Activated T-cell treated with anti-CD3 and anti-CD28 coated beads, Interleukin-2, amount 50 U/mL, for 4 hours (primary cell): ENCODE measurements around the gene CCL18. TPM values are rescaled to one million over a fixed set of nuclear protein-coding genes. Genes with fewer than 3 reads are reported as not detected.
"Not testable (repeated sequence)": the region's sequence is repeated elsewhere in the genome, so short reads cannot be mapped to it uniquely, and the experiment has no call there.

ENCODE experiments used
- ATAC-seq, 2 donors: fragments of 200-7000 bp; cut with Tn5 transposase; one replicate each; pipeline ENCODE4 v1.10.0; 2021
- DNase-seq: peaks from one replicate; pipeline ENCODE4 v3.0.0-alpha.2; 2020
- H3K27me3 Mint-ChIP-seq: one replicate; pipeline ENCODE4 v1.8.0; 2021; ENCODE audit warnings: low read depth, mixed read lengths
- H3K36me3 Mint-ChIP-seq: one replicate; pipeline ENCODE4 v1.8.0; 2022; ENCODE audit warnings: mixed read lengths; ENCODE audit not compliant: insufficient read depth
- H3K4me1 Mint-ChIP-seq: one replicate; pipeline ENCODE4 v1.8.0; 2021; ENCODE audit warnings: low read depth, mixed read lengths
- H3K4me3 Mint-ChIP-seq: one replicate; pipeline ENCODE4 v1.8.0; 2021; ENCODE audit warnings: mild to moderate bottlenecking, moderate library complexity, mixed read lengths
- H3K9me3 Mint-ChIP-seq: one replicate; pipeline ENCODE4 v1.8.0; 2021; ENCODE audit warnings: mixed read lengths
- total RNA-seq, 3 donors: library from RNA; stranded (reverse); gene quantifications; one replicate each; pipeline ENCODE4 v1.2.1, GENCODE V29; 2021

The CCL18 gene
- total RNA-seq, 3 donors from 2014 or later = not detected

DNA sequence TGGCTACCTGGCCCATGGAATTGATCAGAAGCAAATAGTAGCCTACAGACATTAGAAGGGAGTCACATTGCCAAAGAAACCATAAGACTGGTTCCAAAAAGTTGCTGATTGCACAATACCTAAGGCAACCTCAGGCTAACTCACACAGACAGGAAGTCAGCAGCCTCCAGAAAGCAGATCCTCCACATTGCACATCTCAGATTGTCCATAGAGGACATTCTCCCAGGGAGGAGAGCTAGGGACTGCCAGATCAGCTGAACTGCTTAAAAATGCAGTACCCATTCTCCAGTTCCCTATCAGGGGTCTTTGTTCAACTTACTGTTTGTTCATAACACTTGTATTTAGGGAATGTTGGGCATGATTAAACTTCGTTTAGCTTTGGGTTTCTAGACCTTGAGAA is 21.7 kb downstream of the CCL18 start:
- Mint-ChIP-seq H3K4me3 (no peak overlapping the region), H3K36me3 (peaks cover 4% of the 10 kb centered on the region), H3K27me3 (no peaks in the 10 kb centered on the region), H3K4me1 (peaks cover 55% of the 10 kb centered on the region), H3K9me3 (no peaks in the 10 kb centered on the region)
- ATAC-seq (no peak), DNase-seq (no peak)

DNA sequence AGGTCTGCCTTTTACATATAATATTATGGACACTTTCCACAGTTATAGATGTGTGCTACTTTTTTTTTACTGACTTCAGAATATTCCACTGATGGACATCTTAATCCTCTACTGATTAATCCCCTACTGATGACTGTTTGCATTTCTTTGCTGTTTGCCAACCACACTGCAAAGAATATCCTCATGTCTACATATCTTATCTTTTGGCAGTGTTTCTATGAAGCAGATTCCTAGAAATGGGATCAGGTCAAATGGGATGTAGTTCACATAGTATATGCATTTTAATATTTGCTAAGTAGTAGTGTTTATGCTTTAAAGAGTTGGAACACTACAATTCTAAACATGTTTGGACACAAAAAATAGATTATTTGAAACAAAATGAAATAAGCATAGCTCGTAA is 22.7 kb downstream of the CCL18 start:
- H3K4me3 Mint-ChIP-seq = no peak overlapping the region
- H3K36me3 Mint-ChIP-seq = peaks cover 4% of the 10 kb centered on the region
- peaks cover 4% of the 10 kb centered on the region for H3K27me3 Mint-ChIP-seq
- DNase-seq (no peak), ATAC-seq (no peak)
- H3K4me1 Mint-ChIP-seq = peaks cover 59% of the 10 kb centered on the region
- no peaks in the 10 kb centered on the region for H3K9me3 Mint-ChIP-seq

DNA sequence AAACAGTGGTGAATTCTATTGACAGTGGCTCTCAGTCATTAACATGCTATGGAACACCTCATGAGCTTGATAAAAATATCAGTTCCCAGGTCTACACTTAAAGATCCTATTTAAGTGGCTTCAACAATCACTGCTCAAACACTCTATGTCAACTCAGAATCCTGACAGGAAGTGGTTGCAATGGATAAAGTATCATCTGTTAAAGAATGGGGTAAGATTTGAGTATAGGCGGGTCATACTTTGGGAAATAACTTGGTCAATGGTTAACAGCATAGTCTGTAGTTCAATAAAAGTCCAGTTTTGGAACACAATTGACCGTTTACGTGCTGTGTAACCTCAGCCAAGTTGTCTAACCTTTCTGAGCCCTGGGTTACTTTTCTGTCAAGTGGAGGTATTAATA is 23.4 kb downstream of the CCL18 start:
- Mint-ChIP-seq H3K4me1 (peaks cover 58% of the 10 kb centered on the region), H3K4me3 (peak overlapping the region; percentile 50)
- not testable (repeated sequence) for H3K27me3 Mint-ChIP-seq, H3K9me3 Mint-ChIP-seq, H3K36me3 Mint-ChIP-seq, DNase-seq, ATAC-seq

DNA sequence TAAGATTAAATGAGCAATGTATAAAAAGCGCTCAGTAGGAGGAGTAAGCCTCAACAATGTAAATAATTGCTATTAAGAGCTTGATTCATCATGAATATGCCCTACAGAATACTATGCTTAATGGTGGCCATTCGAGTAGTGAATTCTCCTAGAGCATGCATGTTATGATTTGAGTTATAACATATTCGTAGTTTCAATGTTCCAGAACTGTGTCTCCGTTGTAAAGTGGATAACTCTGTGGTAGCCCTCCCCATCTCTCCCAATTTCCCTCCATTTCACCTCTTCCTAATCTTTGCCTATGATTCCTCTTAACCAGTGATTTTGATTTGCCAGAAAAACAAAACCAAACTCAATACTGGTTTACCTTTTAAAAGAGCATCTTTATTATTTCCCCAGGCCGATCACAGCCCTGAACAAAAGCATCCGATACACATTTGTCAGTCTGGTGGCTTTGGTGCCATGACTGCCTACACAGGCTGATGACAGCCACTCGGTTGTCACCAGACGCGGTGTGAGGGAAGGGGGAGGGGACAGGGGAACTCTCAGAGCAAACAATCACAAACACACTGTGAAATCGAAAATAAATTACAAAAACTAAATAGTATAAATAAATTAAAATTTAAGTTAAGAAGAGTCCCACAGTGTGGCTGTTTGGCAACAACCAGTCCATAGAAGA is 24.0 kb downstream of the CCL18 start:
- peaks cover 59% of the 10 kb centered on the region for H3K4me1 Mint-ChIP-seq
- DNase-seq = not testable (repeated sequence)
- peak overlapping the region; percentile 75 for H3K4me3 Mint-ChIP-seq

DNA sequence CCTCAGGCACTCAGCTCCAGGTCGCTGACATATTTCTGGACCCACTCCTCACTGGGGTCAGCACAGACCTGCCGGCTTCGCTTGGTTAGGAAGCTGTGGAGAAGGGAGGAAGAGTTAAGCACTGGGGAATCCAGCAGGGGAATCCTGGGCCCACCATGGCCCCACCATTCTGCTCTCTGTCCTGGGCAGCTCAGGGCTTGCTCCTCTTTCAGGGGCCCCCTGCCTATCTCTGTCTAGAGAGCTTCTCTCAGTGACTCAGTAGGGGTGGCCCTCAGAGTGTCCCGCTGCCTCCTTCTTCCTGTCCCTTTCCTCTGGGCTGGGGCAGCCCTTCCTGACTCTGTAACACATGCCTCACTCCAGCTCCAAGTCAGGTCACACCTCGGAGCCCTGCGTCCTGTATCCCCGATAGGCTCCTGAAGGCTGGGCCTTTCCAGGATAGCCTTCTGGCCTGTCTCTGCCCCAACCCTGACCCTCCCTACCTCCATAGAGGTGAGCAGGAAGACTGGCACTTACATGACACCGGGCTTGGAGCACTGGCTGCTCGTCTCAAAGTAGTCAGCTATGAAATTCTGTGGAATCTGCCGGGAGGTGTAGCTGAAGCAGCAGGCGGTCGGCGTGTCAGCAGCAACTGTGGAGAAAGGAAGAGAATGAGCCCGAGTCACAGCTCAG is 24.7 kb downstream of the CCL18 start:
- ATAC-seq (no peak), DNase-seq (no peak)
- Mint-ChIP-seq H3K27me3 (peaks cover 6% of the 10 kb centered on the region), H3K36me3 (peaks cover 4% of the 10 kb centered on the region), H3K4me3 (peak overlapping the region; percentile 75), H3K4me1 (peaks cover 59% of the 10 kb centered on the region), H3K9me3 (no peaks in the 10 kb centered on the region)

More for the DNA sequence above, 24.0 kb downstream of the CCL18 start:
- not testable (repeated sequence) for H3K36me3 Mint-ChIP-seq, ATAC-seq, H3K9me3 Mint-ChIP-seq, H3K27me3 Mint-ChIP-seq

DNA sequence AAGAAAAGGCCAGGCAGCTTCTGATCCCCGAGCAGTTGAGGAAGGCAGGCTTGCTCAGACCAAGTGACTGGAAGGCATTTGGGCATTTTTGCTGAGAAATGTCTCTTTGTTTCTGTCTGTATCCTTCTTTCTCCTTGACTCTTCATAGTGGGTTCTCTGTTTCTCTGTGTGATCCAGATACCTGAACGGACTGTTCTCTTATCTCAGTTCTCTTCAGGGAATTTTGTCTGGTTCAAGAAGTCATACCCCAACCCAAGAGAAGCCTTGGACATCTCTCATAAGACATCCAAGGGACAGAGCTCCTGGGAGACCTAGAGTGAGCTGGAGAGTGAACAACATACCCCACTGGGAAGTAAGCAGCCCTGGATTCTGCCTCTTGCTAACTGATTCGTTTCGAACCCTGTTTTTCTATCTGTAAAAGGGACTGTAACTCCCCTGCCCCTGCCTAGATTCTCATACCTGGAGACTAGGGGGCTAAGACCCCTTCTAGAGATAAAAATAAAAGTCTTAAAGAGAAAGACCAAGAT is 25.3 kb downstream of the CCL18 start:
- H3K9me3 Mint-ChIP-seq = no peaks in the 10 kb centered on the region
- no peak for DNase-seq
- peak overlapping the region; percentile 75 for H3K4me3 Mint-ChIP-seq
- peaks cover 4% of the 10 kb centered on the region for H3K36me3 Mint-ChIP-seq
- peaks cover 55% of the 10 kb centered on the region for H3K4me1 Mint-ChIP-seq
- H3K27me3 Mint-ChIP-seq = peaks cover 6% of the 10 kb centered on the region
- ATAC-seq = no peak

DNA sequence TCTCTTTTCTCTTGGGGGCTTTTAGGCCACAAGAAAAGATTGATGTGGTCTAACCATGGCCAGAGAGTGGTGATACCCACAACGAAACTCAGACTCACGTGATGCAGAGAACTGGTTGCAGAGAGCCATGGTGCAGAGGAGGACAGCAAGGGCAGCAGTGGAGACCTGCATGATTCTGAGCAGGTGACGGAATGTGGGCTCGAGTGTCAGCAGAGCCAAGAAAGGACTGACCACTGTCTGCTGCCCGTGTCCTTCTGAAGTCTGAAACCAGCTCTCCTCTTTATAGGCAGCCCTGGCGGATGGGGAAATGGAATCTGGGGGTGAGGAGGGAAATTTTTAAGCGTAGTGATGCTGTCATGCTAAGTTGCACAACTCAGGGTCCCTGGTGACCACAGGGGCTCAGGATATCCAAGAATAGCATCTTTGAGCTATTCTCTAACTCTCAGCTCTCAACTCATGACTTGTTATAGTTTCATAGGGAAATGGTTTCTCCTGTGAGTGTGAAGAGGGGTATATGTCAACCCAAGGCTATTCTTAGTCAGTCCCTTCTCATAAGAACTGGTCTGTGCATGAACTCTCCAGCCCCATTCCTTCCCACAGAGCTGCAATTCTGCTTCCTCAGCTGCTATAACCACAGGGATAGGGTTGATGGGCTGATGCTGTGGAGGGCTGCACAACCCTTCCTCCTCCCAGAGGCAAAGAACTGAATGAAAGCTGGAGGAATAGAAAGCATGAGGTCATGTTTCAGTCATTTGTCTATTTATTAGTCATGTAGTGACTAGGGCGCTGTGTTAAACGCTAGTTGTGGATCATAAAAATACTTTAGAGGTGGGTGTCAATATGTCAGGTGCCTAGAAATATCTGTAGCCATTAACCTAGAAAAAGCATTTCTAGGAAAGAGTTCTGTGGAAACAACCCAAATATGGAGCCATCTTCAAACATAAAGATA is 26.1 kb downstream of the CCL18 start, which contains the start of gene CCL3:
CCL3 (minus strand) TSS at position 256 of the 949 bp plus-strand sequence; CDS start at position 171, 85 bp downstream.
- DNase-seq = no peak
- Mint-ChIP-seq H3K4me3 (peak within 1 kb of the TSS; percentile 75), H3K36me3 (peaks cover 4% of the 10 kb centered on the region), H3K27me3 (peaks cover 6% of the 10 kb centered on the region), H3K9me3 (no peaks in the 10 kb centered on the region), H3K4me1 (peaks cover 58% of the 10 kb centered on the region)
- ATAC-seq = peak; percentile 71 to 76

DNA sequence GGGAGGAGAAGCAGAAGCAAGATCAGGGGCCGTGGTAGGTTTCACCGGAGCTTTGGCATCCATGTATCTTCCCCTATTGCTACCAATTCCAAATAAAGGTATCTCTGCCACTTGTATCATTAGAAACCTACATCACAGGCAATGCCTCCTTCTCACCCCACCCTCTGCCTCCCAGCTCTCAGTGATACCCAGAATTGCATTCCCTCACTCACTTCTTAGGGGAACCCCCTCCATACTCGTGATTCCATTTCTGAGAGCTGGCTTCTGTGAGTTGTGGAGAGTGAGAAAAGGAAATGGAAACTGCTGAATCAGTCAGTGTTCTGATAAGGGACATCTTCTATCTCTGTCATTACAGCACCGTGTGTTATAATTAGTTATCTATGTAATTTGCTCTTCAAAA is 28.2 kb downstream of the CCL18 start:
- DNase-seq = no peak
- H3K36me3 Mint-ChIP-seq = peaks cover 4% of the 10 kb centered on the region
- H3K4me1 Mint-ChIP-seq = peaks cover 57% of the 10 kb centered on the region
- no peaks in the 10 kb centered on the region for H3K9me3 Mint-ChIP-seq
- H3K27me3 Mint-ChIP-seq = peaks cover 6% of the 10 kb centered on the region
- ATAC-seq = peak; percentile 58 to 66
- no peak overlapping the region for H3K4me3 Mint-ChIP-seq

DNA sequence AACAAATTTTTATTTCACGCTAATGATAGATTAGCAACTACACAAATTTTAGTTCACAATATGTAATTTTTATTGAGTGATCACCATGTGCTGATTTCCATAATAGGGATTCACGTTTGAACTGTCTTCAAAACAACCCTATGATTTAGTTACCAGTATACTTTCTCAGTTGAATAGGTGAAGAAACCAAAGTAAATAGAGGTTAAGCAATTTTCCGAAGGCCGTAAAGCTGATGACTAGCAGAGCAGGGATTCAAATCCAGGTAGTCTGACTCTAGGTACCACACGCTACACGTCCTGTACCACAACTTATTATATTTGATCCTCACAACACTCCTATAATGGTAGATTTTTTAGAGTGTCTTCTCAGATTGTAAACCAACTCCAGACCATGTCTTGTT is 28.6 kb downstream of the CCL18 start:
- H3K36me3 Mint-ChIP-seq, ATAC-seq, H3K9me3 Mint-ChIP-seq, H3K4me3 Mint-ChIP-seq, H3K27me3 Mint-ChIP-seq, DNase-seq: not testable (repeated sequence)
- peaks cover 57% of the 10 kb centered on the region for H3K4me1 Mint-ChIP-seq

DNA sequence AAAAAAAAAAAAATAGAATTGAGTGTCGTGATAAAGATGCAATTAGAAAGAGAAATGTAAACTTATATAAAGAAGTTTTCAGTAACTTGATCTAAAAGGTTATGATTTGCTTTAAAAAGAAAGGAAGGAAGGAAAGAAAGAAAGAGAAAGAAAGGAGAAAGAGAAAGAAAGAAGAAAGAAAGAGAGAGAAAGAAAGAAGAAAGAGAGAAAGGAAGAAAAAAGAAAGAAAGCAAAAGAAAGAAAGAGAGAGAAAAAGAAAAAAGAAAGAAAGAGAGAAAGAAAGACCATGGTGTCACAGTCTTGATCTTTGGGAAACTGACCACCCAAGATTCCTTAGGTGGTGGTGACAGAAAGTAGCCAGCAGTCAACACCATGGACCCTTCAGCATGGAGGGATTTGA is 30.2 kb downstream of the CCL18 start:
- no peak for DNase-seq
- peaks cover 12% of the 10 kb centered on the region for H3K27me3 Mint-ChIP-seq
- H3K9me3 Mint-ChIP-seq = no peaks in the 10 kb centered on the region
- ATAC-seq = no peak
- H3K4me1 Mint-ChIP-seq = peaks cover 53% of the 10 kb centered on the region
- no peaks in the 10 kb centered on the region for H3K36me3 Mint-ChIP-seq
- H3K4me3 Mint-ChIP-seq = no peak overlapping the region

DNA sequence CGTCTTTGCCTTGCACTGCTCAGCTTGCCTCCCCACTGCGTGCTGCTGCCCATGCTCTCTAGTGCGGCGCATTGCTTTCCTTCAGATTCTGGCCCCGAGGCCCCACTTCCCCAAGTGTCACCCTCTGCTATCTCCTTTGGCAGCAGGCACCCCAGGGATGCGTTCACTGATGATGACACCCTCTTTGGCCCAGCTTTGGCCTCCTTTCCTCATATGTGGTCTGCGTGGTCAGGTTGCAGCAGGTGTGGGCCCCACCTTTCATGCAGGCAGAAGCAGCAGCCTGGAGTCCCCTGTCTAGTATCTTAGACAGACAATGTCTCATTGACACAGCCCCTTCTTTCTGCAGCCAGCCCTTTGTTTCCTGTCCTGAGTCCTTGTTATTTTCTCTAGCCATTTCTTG is 30.7 kb downstream of the CCL18 start:
- H3K36me3 Mint-ChIP-seq = no peaks in the 10 kb centered on the region
- peaks cover 12% of the 10 kb centered on the region for H3K27me3 Mint-ChIP-seq
- no peaks in the 10 kb centered on the region for H3K9me3 Mint-ChIP-seq
- DNase-seq (no peak), ATAC-seq (no peak)
- H3K4me3 Mint-ChIP-seq = no peak overlapping the region
- H3K4me1 Mint-ChIP-seq = peaks cover 53% of the 10 kb centered on the region

DNA sequence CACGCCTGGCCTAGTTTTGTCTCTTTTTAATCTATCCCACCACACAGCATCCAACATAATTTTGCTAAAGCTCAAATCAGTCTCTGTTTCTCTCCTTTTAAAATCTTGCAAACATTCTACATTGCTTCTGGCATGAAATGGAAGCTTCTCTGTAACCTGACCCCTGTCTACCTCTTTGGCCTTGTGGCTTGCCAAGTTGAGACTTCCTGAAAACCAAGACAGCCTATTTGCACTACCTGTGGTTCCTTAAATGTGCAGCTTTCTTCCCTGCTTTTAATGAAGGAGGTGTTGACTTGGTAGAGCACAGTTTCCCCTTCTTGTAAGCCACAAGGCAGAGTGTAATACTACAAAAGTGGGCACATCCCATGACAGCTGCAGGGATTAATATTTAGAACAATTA is 31.9 kb downstream of the CCL18 start:
- no peaks in the 10 kb centered on the region for H3K36me3 Mint-ChIP-seq
- H3K4me1 Mint-ChIP-seq = peaks cover 47% of the 10 kb centered on the region

DNA sequence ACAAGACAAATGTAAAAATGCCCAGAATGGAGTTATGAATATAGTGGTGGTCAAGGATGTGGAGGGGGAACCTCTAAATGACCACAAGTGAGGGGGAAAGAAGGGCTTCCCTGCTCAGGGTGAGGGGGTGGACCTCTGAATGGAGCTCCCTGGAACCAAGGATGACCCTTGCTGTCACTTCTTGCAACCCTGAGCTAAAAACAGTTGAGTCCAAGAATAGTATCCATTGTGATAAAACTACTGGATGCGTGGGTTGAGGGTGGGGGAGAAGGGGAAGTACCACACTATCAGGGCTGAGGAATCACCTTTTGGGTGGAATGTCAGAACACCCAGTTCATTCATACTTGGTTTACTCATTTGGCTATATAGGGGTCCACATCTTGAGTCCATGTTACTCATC is 34.9 kb downstream of the CCL18 start:
- not testable (repeated sequence) for ATAC-seq

More for the DNA sequence above, 31.9 kb downstream of the CCL18 start:
- DNase-seq = no peak
- peaks cover 15% of the 10 kb centered on the region for H3K27me3 Mint-ChIP-seq
- H3K4me3 Mint-ChIP-seq = no peak overlapping the region
- no peaks in the 10 kb centered on the region for H3K9me3 Mint-ChIP-seq
- ATAC-seq = no peak

DNA sequence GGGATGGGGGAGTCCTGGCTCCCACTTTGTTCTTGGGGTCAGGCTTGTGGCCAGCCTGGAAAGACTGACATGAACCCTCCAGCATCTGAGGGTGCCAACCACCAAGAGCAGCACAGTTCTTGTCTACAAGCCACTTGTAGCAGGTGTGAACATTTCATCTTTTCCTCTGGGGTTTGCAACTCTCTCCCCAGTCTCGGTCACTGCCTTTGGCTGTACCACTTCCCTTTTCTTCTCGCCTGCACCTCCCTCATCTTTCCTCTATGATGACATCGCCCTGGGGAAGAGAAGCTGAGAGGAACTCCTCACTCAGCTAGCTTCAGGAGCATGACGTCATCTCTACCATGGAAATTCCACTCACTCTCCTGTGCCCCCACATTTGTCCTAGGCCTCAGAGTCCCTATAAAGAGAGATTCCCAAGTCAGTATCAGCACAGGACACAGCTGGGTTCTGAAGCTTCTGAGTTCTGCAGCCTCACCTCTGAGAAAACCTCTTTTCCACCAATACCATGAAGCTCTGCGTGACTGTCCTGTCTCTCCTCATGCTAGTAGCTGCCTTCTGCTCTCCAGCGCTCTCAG is 39.4 kb downstream of the CCL18 start, which contains the start of gene CCL4:
CCL4 (plus strand) TSS at position 427 of the 575 bp plus-strand sequence; CDS start at position 506, 79 bp downstream.
- DNase-seq = peak; percentile 13
- Mint-ChIP-seq H3K27me3 (peaks cover 19% of the 10 kb centered on the region), H3K4me1 (peaks cover 43% of the 10 kb centered on the region), H3K4me3 (peak within 1 kb of the TSS; percentile 90)
- ATAC-seq = peak; percentile 53 to 67
- H3K36me3 Mint-ChIP-seq, H3K9me3 Mint-ChIP-seq: not testable (repeated sequence)

More for the DNA sequence above, 34.9 kb downstream of the CCL18 start:
- H3K36me3 Mint-ChIP-seq, DNase-seq, H3K27me3 Mint-ChIP-seq, H3K9me3 Mint-ChIP-seq, H3K4me3 Mint-ChIP-seq: not testable (repeated sequence)
- H3K4me1 Mint-ChIP-seq = peaks cover 38% of the 10 kb centered on the region
